Measurements from ENCODE around the gene OR5M10. TPM values are rescaled to one million over a fixed set of nuclear protein-coding genes. Genes with fewer than 3 reads are reported as not detected.

The OR5M10 gene
- polyA plus RNA-seq, 6 donors from 2014 or later = not detected

Other genes with a start within 250 kb of the OR5M10 start
- not detected for gene OR8K1, start 231.7 kb downstream of the OR5M10 start, polyA plus RNA-seq (ENCODE audit: low read depth in 6 of 6)
- not detected for gene OR8J1, start 223.4 kb downstream of the OR5M10 start, polyA plus RNA-seq (ENCODE audit: low read depth in 6 of 6)
- not detected for gene OR8U1, start 202.1 kb downstream of the OR5M10 start, polyA plus RNA-seq (ENCODE audit: low read depth in 6 of 6)
- not detected for gene OR5AL1, start 165.0 kb downstream of the OR5M10 start, polyA plus RNA-seq (ENCODE audit: low read depth in 6 of 6)
- gene OR5M3, start 104.4 kb downstream of the OR5M10 start, polyA plus RNA-seq (ENCODE audit: low read depth in 6 of 6) = not detected
- not detected for gene OR5M8, start 86.4 kb downstream of the OR5M10 start, polyA plus RNA-seq (ENCODE audit: low read depth in 6 of 6)
- gene OR5M11, start 34.5 kb downstream of the OR5M10 start, polyA plus RNA-seq (ENCODE audit: low read depth in 6 of 6) = not detected
- not detected for gene OR5M1, start 37.2 kb upstream of the OR5M10 start, polyA plus RNA-seq (ENCODE audit: low read depth in 6 of 6)
- not detected for gene OR5AP2, start 64.7 kb upstream of the OR5M10 start, polyA plus RNA-seq (ENCODE audit: low read depth in 6 of 6)
- not detected for gene OR5AR1, start 86.0 kb upstream of the OR5M10 start, polyA plus RNA-seq (ENCODE audit: low read depth in 6 of 6)
- gene OR9G1, start 121.4 kb upstream of the OR5M10 start, polyA plus RNA-seq (ENCODE audit: low read depth in 6 of 6) = not detected
- gene OR9G4, start 171.0 kb upstream of the OR5M10 start, polyA plus RNA-seq (ENCODE audit: low read depth in 6 of 6) = not detected